A549 (cell line): ENCODE results near the gene RTKN2. TPM values are rescaled to one million over a fixed set of nuclear protein-coding genes. Genes with fewer than 3 reads are reported as not detected.

Experiments used
- ATAC-seq, 2 experiments: fragments of 200-7000 bp in 1 of 2; fragments of >200 bp in 1 of 2; cut with Nextera tagmentation in 1 of 2; cut with Tn5 transposase in 1 of 2; 3 replicates each; pipeline versions ENCODE4 v1.8.0 to v1.9.1; 2018 to 2020; ENCODE audit warnings: mild to moderate bottlenecking in 1 of 2, moderate library complexity in 1 of 2
- CTCF ChIA-PET: fragments of 300-600 bp; sonication (Branson Sonifier 250); formaldehyde crosslinking; extraction: SDS; loops from one replicate; lab custom pipeline; 2021; ENCODE audit warnings: antibody characterized with exemption, inconsistent platforms; lab: Yijun Ruan, JAX
- POLR2A ChIA-PET: fragments of 350-600 bp; formaldehyde crosslinking; extraction: SDS; loops from one replicate; lab custom pipeline; 2021; ENCODE audit warnings: antibody characterized with exemption, inconsistent platforms; lab: Yijun Ruan, JAX
- DNase-seq, 2 experiments: peaks; one replicate each; pipeline versions ENCODE4 v3.0.0 to v3.0.0-alpha.2; 2011 to 2016; ENCODE audit warnings: low read depth in 1 of 2, low spot score in 1 of 2
- FAIRE-seq: peaks from 2 replicates; lab custom pipeline; 2011; peaks lifted over from hg19 to GRCh38; lab: Jason Lieb, UNC
- H3K27ac ChIP-seq, 2 experiments: fragments of >200 bp; sonication (Bioruptor Twin); formaldehyde crosslinking; 3 replicates each; pipeline ENCODE4 v1.5.1; 2016 to 2017
- H3K4me1 ChIP-seq: fragments of >200 bp; sonication (Bioruptor Twin); formaldehyde crosslinking; 3 replicates; pipeline ENCODE4 v1.6.1; 2016
- H3K4me2 ChIP-seq: fragments of >200 bp; sonication (Bioruptor Twin); formaldehyde crosslinking; 3 replicates; pipeline ENCODE4 v1.6.1; 2016
- H3K4me3 ChIP-seq: fragments of >200 bp; sonication (Bioruptor Twin); formaldehyde crosslinking; 3 replicates; pipeline ENCODE4 v1.5.1; 2016
- H3K9me3 ChIP-seq: fragments of >200 bp; sonication (Bioruptor Twin); formaldehyde crosslinking; 3 replicates; pipeline ENCODE4 v1.6.1; 2016
- BHLHE40 ChIP-seq: IDR thresholded peaks from 2 replicates; pipeline ENCODE4 v1.6.1; 2012; ENCODE audit warnings: low read depth, low read length, inconsistent platforms
- CEBPB ChIP-seq, 2 experiments: fragments of >200 bp in 1 of 2; sonication (Bioruptor Twin) in 1 of 2; formaldehyde crosslinking in 1 of 2; IDR thresholded peaks; 2 replicates each; pipeline ENCODE4 v1.6.1; 2012 to 2016
- CHD2 ChIP-seq: fragments of 150-350 bp; IDR thresholded peaks from 2 replicates; pipeline ENCODE4 v1.6.1; 2014; ENCODE audit warnings: low read length; ENCODE audit not compliant: partially characterized antibody
- EHF ChIP-seq: fragments of 250-450 bp; sonication (Bioruptor Pico); IDR thresholded peaks from 2 replicates; pipeline ENCODE4 v1.5.0; 2020; ENCODE audit warnings: mild to moderate bottlenecking
- EHMT2 ChIP-seq: fragments of 200-600 bp; sonication (generic); IDR thresholded peaks from 2 replicates; pipeline ENCODE4 v1.6.1; 2016; ENCODE audit warnings: antibody characterized with exemption, low read depth, mild to moderate bottlenecking, moderate library complexity
- ESRRA ChIP-seq: fragments of 150-350 bp; IDR thresholded peaks from 2 replicates; pipeline ENCODE4 v1.6.1; 2014; ENCODE audit warnings: mild to moderate bottlenecking, low read length, borderline replicate concordance
- FOSL2 ChIP-seq, 2 experiments: fragments of 450-650 bp in 1 of 2; fragments of >200 bp in 1 of 2; sonication (Bioruptor Twin) in 1 of 2; formaldehyde crosslinking; IDR thresholded peaks; 2 replicates each; pipeline versions ENCODE4 v1.5.0 to v1.6.1; 2016 to 2020; ENCODE audit warnings: mild to moderate bottlenecking in 1 of 2, moderate library complexity in 1 of 2
- HDAC2 ChIP-seq: fragments of 200-600 bp; sonication (generic); IDR thresholded peaks from 2 replicates; pipeline ENCODE4 v1.6.1; 2016
- HEYL ChIP-seq: fragments of 250-450 bp; sonication (Bioruptor Pico); IDR thresholded peaks from 2 replicates; pipeline ENCODE4 v1.8.0; 2021; ENCODE audit warnings: mild to moderate bottlenecking, moderate library complexity
- HOXA7 ChIP-seq: fragments of 250-450 bp; sonication (Bioruptor Pico); IDR thresholded peaks from 2 replicates; pipeline ENCODE4 v1.5.0; 2020; ENCODE audit warnings: mild to moderate bottlenecking, moderate library complexity
- HOXB5 ChIP-seq: fragments of 250-450 bp; sonication (Bioruptor Pico); IDR thresholded peaks from 2 replicates; pipeline ENCODE4 v1.5.0; 2020; ENCODE audit warnings: mild to moderate bottlenecking, moderate library complexity
- KDM5A ChIP-seq: fragments of 200-600 bp; sonication (generic); IDR thresholded peaks from 2 replicates; pipeline ENCODE4 v1.6.1; 2016; ENCODE audit warnings: antibody characterized with exemption, mild to moderate bottlenecking
- MAZ ChIP-seq: fragments of 150-350 bp; IDR thresholded peaks from 2 replicates; pipeline ENCODE4 v1.6.1; 2014; ENCODE audit warnings: antibody characterized with exemption, low read depth, low read length, borderline replicate concordance
- NFE2L2 ChIP-seq: fragments of 150-350 bp; conservative IDR thresholded peaks from 2 replicates; pipeline ENCODE4 v1.6.1; 2014; ENCODE audit warnings: low read length
- RARB ChIP-seq: fragments of 250-450 bp; sonication (Bioruptor Pico); IDR thresholded peaks from 2 replicates; pipeline ENCODE4 v1.8.0; 2021; ENCODE audit warnings: mild to moderate bottlenecking, moderate library complexity
- TFCP2L1 ChIP-seq: fragments of 250-450 bp; sonication (Bioruptor Pico); IDR thresholded peaks from 2 replicates; pipeline ENCODE4 v1.5.0; 2021; ENCODE audit warnings: mild to moderate bottlenecking
- TP53 ChIP-seq: fragments of 250-450 bp; sonication (Bioruptor Pico); IDR thresholded peaks from 2 replicates; pipeline ENCODE4 v1.5.0; 2021; ENCODE audit warnings: mild to moderate bottlenecking, moderate library complexity
- ZC3H11A ChIP-seq: fragments of 450-650 bp; IDR thresholded peaks from 2 replicates; pipeline ENCODE4 v1.6.1; 2014; ENCODE audit warnings: antibody characterized with exemption, mild to moderate bottlenecking
- ZNF302 ChIP-seq: fragments of 250-450 bp; sonication (Bioruptor Pico); IDR thresholded peaks from 2 replicates; pipeline ENCODE4 v1.9.0; 2021; ENCODE audit warnings: inconsistent platforms, mild to moderate bottlenecking, moderate library complexity
- WGBS: methylation state at CpG from one replicate; pipeline ENCODE4 v1.1.6; 2017; ENCODE audit errors: missing lambda C conversion rate; 5-methylcytosine and 5-hydroxymethylcytosine counted together
- polyA plus RNA-seq, 4 experiments: library from polyadenylated mRNA; depleted of rRNA in 3 of 4; stranded (reverse); fragments of >200 nt; fragmentation: RNase III in 1 of 4; extraction: RNeasy Plus Mini Kit Qiagen cat#74134 plus additional on column Dnase treatment in 1 of 4; gene quantifications; 2 replicates in 3 of 4; 3 replicates in 1 of 4; pipeline ENCODE4 v1.2.3, GENCODE V29; 2011 to 2017
- TF ChIP-seq, protein P1 (sequence below): fragments of >200 bp; sonication (Bioruptor Twin); formaldehyde crosslinking; IDR thresholded peaks from 2 replicates; pipeline ENCODE4 v1.6.1; 2016
- TF ChIP-seq, protein P2 (sequence below): IDR thresholded peaks from 2 replicates; pipeline ENCODE4 v1.6.1; 2012; ENCODE audit warnings: low read depth, borderline replicate concordance
- TF ChIP-seq, protein P3 (sequence below): fragments of >200 bp; sonication (Bioruptor Twin); formaldehyde crosslinking; IDR thresholded peaks from 3 replicates; pipeline ENCODE4 v1.6.1; 2016
- TF ChIP-seq, protein P4 (sequence below): fragments of >200 bp; sonication (Bioruptor Twin); formaldehyde crosslinking; IDR thresholded peaks from 3 replicates; pipeline ENCODE4 v1.5.1; 2016
- TF ChIP-seq, protein P5 (sequence below): fragments of 150-350 bp; IDR thresholded peaks from 2 replicates; pipeline ENCODE4 v1.6.1; 2014; ENCODE audit warnings: low read depth, mild to moderate bottlenecking, low read length
- TF ChIP-seq, protein P6 (sequence below): fragments of 250-450 bp; sonication (Bioruptor Pico); IDR thresholded peaks from 2 replicates; pipeline ENCODE4 v1.5.0; 2021; ENCODE audit warnings: mild to moderate bottlenecking, moderate library complexity, borderline replicate concordance

RTKN2 gene
- polyA plus RNA-seq, 2 of the 4 experiments (the other 2 are of a cell fraction) = 1.8 to 2.4 TPM

DNA sequence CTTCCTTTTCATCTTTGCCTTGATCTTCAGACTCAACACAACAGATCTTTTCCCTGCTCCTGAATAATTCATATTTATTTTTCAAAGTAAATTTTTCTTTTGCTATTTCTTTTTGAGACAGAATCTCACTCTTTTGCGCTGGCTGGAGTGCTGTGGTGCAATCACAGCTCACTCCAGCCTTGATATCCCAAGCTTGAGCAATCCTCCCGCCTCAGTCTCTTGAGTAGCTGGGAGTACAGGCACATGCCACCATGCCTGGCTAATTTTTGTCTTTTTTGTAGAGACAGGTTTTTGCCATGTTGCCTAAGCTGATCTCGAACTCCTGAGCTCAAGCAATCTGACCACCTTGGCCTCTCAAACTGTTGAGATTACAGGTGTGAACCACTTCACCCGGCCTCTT, 9.2 kb downstream of the RTKN2 start:
- 0 out of 3 replicates have a peak, but pooled peaks cover 2% of the 10 kb centered on the region for H3K4me1 ChIP-seq
- H3K4me3 ChIP-seq = no peak overlapping the region
- H3K27ac ChIP-seq = no peak overlapping the region
- 68% methylated on average over 4 of the region's 4 CpGs for WGBS
- CTCF ChIA-PET = interaction anchor here (1.6 kb wide), 1 partner anchor 15 kb away, joined by 3 read pairs; no protein-coding TSS in a partner anchor
- TF ChIP-seq EHMT2 (no peak), EHF (CRISPR knock-in tag) (no peak), ESRRA (no peak), KDM5A (no peak), ZNF302 (CRISPR knock-in tag) (no peak), TFCP2L1 (CRISPR knock-in tag) (no peak), RARB (CRISPR knock-in tag) (no peak), CEBPB (IDR thresholded peaks at IDR 0.05) (no peak), BHLHE40 (no peak), MAZ (no peak), HOXB5 (no peak), HEYL (no peak), ZC3H11A (no peak), TP53 (CRISPR knock-in tag) (no peak), NFE2L2 (no peak)
- TF ChIP-seq, protein P1, sequence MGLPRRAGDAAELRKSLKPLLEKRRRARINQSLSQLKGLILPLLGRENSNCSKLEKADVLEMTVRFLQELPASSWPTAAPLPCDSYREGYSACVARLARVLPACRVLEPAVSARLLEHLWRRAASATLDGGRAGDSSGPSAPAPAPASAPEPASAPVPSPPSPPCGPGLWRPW = no peak
- TF ChIP-seq, protein P2, sequence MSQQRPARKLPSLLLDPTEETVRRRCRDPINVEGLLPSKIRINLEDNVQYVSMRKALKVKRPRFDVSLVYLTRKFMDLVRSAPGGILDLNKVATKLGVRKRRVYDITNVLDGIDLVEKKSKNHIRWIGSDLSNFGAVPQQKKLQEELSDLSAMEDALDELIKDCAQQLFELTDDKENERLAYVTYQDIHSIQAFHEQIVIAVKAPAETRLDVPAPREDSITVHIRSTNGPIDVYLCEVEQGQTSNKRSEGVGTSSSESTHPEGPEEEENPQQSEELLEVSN = no peak
- TF ChIP-seq, protein P3, sequence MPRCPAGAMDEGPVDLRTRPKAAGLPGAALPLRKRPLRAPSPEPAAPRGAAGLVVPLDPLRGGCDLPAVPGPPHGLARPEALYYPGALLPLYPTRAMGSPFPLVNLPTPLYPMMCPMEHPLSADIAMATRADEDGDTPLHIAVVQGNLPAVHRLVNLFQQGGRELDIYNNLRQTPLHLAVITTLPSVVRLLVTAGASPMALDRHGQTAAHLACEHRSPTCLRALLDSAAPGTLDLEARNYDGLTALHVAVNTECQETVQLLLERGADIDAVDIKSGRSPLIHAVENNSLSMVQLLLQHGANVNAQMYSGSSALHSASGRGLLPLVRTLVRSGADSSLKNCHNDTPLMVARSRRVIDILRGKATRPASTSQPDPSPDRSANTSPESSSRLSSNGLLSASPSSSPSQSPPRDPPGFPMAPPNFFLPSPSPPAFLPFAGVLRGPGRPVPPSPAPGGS = no peak
- TF ChIP-seq, protein P4, sequence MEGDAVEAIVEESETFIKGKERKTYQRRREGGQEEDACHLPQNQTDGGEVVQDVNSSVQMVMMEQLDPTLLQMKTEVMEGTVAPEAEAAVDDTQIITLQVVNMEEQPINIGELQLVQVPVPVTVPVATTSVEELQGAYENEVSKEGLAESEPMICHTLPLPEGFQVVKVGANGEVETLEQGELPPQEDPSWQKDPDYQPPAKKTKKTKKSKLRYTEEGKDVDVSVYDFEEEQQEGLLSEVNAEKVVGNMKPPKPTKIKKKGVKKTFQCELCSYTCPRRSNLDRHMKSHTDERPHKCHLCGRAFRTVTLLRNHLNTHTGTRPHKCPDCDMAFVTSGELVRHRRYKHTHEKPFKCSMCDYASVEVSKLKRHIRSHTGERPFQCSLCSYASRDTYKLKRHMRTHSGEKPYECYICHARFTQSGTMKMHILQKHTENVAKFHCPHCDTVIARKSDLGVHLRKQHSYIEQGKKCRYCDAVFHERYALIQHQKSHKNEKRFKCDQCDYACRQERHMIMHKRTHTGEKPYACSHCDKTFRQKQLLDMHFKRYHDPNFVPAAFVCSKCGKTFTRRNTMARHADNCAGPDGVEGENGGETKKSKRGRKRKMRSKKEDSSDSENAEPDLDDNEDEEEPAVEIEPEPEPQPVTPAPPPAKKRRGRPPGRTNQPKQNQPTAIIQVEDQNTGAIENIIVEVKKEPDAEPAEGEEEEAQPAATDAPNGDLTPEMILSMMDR = no peak
- no peaks in the 10 kb centered on the region for H3K9me3 ChIP-seq
- POLR2A ChIA-PET = no interaction called here
- ATAC-seq = no peak
- FAIRE-seq = no peak
- no peak overlapping the region for H3K4me2 ChIP-seq
- no peak for DNase-seq

DNA sequence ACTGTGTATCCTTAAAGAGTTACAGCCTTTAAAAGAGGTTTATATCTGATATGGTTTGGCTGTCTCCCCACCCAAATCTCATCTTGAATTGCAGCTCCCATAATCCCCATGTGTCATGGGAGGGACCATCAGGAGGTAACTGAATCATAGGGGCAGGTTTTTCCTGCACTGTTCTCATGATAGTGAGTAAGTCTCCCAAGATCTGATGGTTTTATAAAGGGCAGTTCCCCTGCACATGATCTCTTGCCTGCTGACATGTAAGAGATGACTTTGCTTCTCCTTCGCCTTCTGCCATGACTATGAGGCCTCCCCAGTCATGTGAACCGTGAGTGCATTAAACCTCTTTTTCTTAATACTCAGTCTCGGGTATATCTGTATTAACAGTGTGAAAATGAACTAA, 9.7 kb downstream of the RTKN2 start:
- TF ChIP-seq, protein P2 = no peak
- TF ChIP-seq HOXA7 (CRISPR knock-in tag) = no peak
- TF ChIP-seq, protein P5, sequence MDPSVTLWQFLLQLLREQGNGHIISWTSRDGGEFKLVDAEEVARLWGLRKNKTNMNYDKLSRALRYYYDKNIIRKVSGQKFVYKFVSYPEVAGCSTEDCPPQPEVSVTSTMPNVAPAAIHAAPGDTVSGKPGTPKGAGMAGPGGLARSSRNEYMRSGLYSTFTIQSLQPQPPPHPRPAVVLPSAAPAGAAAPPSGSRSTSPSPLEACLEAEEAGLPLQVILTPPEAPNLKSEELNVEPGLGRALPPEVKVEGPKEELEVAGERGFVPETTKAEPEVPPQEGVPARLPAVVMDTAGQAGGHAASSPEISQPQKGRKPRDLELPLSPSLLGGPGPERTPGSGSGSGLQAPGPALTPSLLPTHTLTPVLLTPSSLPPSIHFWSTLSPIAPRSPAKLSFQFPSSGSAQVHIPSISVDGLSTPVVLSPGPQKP = no peak
- TF ChIP-seq, protein P6, sequence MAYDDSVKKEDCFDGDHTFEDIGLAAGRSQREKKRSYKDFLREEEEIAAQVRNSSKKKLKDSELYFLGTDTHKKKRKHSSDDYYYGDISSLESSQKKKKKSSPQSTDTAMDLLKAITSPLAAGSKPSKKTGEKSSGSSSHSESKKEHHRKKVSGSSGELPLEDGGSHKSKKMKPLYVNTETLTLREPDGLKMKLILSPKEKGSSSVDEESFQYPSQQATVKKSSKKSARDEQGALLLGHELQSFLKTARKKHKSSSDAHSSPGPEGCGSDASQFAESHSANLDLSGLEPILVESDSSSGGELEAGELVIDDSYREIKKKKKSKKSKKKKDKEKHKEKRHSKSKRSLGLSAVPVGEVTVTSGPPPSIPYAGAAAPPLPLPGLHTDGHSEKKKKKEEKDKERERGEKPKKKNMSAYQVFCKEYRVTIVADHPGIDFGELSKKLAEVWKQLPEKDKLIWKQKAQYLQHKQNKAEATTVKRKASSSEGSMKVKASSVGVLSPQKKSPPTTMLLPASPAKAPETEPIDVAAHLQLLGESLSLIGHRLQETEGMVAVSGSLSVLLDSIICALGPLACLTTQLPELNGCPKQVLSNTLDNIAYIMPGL (CRISPR knock-in tag) = no peak
- TF ChIP-seq CHD2 = no peak
- TF ChIP-seq, protein P3 = no peak
- TF ChIP-seq HDAC2 = no peak
- TF ChIP-seq FOSL2 (IDR thresholded peaks at IDR 0.05) = no peak
- no peak for TF ChIP-seq FOSL2 (CRISPR knock-in tag; IDR thresholded peaks at IDR 0.05)
- CTCF ChIA-PET = interaction anchor here (0.8 to 1.6 kb wide), 2 partner anchors 14 to 221 kb away, joined by 3 read pairs; no protein-coding TSS in a partner anchor
- Histone ChIP-seq H3K27ac (no peak overlapping the region), H3K4me3 (no peak overlapping the region), H3K4me1 (no peaks in the 10 kb centered on the region), H3K9me3 (no peaks in the 10 kb centered on the region), H3K4me2 (no peak overlapping the region)
- DNase-seq (no peak), ATAC-seq (no peak), FAIRE-seq (no peak)
- POLR2A ChIA-PET = no interaction called here
- 84% methylated on average over 3 of the region's 3 CpGs for WGBS
